CD4-positive, alpha-beta T cell treated with Interleukin-6 at 100 ng/mL for 8 hours (primary cell): ENCODE data around the gene LOXL3.
A peak's percentile ranks its signal among the peaks of the same experiment; 100 is the strongest.

ENCODE experiments used
- DNase-seq: peaks from one replicate; pipeline ENCODE4 v3.0.0-alpha.2; 2020; ENCODE audit warnings: mixed read lengths, low spot score

LOXL3 gene

GRCh38 chr2:74507145-74507925 lies 46.4 kb downstream of the LOXL3 start, which contains the start of gene PCGF1:
TSS of gene PCGF1 (minus strand) at chr2:74507695. CDS start at chr2:74507668, 27 bp downstream.
- peak; percentile 98 for DNase-seq

DNA sequence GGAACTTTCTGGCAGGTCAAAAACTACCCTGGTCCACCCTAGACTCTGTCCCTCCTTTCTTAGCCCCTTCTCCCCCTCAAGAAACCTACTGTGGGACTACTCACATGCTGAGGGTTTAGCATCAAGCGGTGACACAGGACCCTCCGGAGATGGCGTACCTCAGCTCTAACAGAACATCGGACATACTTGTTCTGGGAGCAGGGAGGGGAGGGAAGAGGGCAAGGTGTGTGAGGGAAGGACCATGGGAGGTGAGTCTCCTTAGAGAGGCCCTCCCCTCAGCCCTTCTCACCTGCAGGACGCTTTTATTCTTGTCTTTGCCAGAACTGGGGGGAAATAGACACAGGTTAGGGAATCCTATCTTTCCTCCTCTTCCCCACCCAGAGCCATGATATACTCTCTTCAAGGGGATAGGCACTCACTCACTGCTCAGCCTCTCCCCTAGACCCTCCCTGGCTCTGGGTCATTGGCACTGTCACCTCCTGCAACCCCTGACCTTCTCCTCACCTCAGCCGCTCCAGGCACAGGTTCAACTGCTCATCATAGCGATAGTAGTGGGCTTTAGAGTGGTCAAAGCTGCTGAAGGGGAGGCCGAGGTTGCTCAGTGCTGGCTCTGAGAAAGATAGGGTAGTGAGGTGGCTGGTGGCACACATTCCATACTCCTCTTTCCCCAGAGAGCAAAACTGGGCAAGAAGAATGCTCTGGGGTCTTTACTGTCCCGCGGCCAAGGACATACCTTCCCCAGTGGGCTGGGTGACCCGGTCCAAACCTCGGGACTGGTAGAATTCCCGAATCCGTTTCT lies 48.1 kb downstream of the LOXL3 start:
- no peak for DNase-seq

GRCh38 chr2:74504591-74504990 lies 49.2 kb downstream of the LOXL3 start:
- DNase-seq = no peak

GRCh38 chr2:74503506-74504475 lies 50.0 kb downstream of the LOXL3 start:
- no peak for DNase-seq

- DNase-seq = peak; percentile 34
Observed at GRCh38 chr2:74502720-74503505, 50.8 kb downstream of the LOXL3 start.

DNA sequence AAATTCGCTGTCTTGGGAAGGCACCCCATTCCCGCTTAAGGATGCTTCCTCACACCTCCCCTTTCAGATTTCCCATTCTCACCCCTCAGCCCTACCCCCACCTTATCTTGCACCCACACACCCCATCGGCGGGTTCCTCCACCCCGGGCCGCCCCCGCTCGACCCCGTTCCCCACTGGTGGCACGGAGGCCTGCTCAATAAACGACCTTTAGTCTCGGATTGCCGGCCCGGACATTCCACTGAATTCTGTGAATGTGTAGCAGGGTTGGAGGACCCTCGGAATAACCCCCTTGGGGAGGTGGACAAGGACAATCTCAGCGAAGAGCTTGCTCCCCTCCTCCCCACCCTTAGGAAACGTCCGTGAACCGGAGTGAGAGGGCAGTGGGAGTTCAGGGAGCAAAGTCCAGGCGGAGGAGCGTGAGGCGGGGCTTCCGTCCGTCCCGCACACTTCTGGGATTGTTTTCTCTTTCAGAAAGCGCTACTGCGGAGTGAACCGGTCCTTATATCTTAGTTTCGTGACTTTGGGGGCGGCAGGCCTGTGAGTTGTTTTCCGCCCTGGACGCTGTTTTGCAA lies 51.5 kb downstream of the LOXL3 start:
- DNase-seq = no peak

GRCh38 chr2:74501335-74502071 lies 52.2 kb downstream of the LOXL3 start:
- DNase-seq = no peak

DNA sequence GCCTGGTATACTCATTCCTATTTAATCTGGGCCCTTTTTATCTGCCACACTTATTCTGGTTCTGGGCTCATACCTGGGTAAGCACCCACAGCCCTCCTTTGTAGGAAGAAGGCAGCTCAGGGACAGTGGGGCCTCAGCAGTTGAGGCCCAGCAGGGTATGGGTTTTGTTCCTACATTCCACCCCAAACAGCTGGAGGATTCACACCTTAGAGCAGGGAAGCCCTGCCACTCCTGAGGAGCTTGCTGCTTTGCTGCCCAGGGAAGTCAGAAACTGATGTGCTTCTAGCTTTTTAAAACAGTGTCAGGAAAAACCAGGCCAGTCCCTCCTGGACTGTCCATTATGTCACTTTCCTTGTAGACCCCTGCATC lies 53.2 kb downstream of the LOXL3 start:
- DNase-seq = no peak

GRCh38 chr2:74499940-74500577 lies 53.7 kb downstream of the LOXL3 start:
- no peak for DNase-seq

DNA sequence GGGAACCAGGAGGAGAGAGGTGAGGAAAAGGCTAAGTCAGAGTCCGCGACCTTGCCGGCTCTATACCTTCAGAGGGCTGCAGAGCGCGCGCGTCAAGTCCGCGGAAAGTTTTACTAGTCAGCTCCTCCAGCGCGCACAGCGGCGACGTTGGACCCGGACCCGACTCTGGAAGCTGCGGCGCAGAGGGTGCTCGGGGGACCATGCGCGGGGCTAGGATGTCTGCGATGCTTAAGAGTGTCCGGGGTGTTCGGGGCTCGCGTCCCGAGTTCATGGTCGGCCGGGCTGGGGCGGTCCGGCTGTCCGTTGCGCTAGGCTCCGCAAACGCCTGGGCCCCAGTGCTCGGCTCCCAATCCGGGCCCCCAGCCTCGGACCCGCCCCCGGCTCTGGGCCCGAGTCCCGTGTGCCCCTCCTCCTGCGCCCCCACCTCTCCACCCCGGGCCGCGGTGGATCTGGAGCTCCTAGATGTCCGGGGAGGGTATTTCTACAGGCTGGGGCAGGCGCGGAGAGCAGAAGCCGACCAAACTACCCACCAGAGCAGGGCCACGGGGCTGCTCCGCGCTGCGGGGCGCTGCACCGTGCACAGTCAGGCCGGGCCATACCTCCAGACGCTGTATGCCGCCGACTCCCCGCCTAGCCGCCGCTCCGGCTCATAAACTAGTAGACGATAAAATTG lies 54.3 kb downstream of the LOXL3 start, which contains the start of gene LBX2:
Gene LBX2 (minus strand): TSS at position 337 of the 673 bp plus-strand sequence. CDS start 66 bp downstream, at position 271.
- DNase-seq = no peak

- no peak for DNase-seq
Observed at GRCh38 chr2:74498500-74499266, 55.1 kb downstream of the LOXL3 start.

DNA sequence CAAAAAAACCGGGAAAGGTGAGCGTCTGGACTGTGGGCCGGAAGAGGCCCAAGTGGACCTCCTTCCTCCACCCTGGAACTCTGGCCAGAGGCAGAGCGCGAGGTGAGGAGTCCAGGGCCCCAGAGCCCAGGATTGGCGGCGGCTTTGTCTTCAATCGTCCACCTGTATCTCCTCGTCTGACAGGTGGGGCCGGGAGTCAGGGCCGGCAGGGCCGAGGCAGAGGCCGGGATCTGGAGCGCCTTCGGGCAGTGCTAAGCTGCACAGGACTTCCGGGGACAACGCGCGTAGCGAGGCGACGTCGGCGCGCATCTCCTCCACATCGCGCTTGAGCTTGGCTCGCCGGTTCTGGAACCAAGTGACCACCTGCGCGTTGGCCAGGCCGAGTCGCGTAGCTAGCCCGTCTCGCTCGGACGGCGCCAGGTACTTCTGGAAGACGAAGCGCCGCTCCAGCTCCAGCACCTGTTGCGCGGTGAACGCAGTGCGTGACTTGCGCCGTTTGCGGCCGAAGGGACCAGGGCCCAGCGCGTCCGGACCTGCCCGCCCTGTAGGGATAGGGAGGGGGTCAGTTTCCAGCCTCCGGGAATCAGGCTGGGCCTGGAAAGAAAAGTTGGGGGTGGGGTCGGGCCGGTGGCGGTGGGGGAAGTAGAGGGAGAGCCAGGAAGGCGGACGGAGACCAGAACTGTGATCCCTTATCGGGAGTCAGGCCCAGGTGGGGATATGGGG lies 55.8 kb downstream of the LOXL3 start:
- DNase-seq = no peak

GRCh38 chr2:74496997-74497776 lies 56.6 kb downstream of the LOXL3 start:
- no peak for DNase-seq

- no peak for DNase-seq
Observed at GRCh38 chr2:74495440-74495839, 58.3 kb downstream of the LOXL3 start.

DNA sequence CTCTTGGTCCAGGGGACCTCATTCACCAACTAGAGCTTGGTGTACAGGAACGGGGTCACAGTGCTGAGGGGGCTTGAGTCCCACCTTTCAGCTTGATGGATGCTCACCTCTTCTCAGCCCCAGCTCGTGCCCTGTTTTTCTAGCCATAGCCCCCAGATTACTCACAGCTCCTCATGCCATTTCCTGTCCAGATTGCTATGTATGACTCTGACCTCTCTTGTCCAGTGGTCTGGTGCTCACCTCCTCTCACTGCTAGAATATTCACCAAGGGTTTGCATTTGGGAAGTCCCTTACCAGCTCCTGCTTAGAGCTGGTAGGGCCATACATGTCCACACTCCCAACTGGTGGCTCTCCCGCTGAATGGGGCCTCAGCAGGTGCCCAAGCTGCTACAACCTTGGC lies 60.2 kb downstream of the LOXL3 start:
- DNase-seq = no peak

DNA sequence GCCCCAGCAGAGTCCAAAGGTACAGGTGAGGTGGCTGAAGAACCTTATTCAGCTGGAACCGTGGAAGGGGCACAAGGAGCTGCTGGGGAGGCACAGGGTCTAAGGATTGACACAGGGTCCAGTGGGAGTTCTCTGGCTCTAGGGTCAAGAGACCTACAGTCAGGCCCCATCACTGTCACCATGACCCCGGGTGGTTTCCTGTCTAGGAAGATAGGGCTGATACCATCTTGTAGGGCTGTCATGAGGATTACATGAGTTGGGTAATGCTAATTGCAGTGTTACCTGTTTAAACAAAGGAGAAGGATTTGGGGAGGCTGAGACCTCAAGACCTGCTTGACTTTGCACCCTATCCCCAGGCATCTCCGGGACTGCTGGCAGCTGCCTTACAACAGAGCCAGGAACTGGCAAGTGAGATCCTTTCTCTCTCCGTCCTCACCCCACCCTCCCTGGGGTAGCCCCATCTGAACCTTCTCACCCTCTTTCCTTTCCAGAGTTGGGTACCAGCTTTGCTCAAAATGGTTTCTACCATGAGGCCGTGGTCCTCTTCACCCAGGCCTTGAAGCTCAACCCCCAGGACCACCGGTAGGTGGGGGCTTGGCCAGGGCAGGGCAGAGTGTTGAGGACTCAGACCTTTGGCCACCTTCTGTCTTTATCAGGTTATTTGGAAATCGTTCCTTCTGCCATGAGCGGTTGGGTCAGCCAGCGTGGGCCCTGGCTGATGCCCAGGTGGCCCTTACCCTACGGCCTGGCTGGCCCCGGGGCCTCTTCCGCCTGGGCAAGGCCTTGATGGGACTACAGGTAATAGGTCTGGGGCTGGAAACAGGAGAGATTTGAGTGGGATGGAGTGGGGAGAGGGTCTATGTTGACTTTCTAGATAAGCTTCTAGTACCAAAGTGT lies 61.8 kb downstream of the LOXL3 start:
- no peak for DNase-seq
